ENCODE measurements around the gene UGGT1.

Gene UGGT1

GRCh38 chr2:128214251-128214650, 123.3 kb downstream of the UGGT1 start:
- H3K9ac ChIP-seq = no peak overlapping the region
- H3K4me3 ChIP-seq = no peak overlapping the region
- H3K27me3 ChIP-seq = no peaks in the 10 kb centered on the region
- H3K4me2 ChIP-seq = no peak overlapping the region
- no peak for TF ChIP-seq Cebpa-rat (IDR thresholded peaks at IDR 0.05)
- H3K4me1 ChIP-seq = peaks cover 37% of the 10 kb centered on the region
- H4K20me1 ChIP-seq = no peaks in the 10 kb centered on the region
- H3K36me3 ChIP-seq = no peaks in the 10 kb centered on the region
- no peak overlapping the region for H3K27ac ChIP-seq
- peaks cover 14% of the 10 kb centered on the region for H3K9me3 ChIP-seq

GRCh38 chr2:128214866-128215460, 124.0 kb downstream of the UGGT1 start:
- Histone ChIP-seq H3K27me3 (no peaks in the 10 kb centered on the region), H4K20me1 (no peaks in the 10 kb centered on the region), H3K4me2 (no peak overlapping the region), H3K4me3 (no peak overlapping the region), H3K9me3 (peaks cover 7% of the 10 kb centered on the region), H3K36me3 (no peaks in the 10 kb centered on the region), H3K9ac (no peak overlapping the region), H3K27ac (no peak overlapping the region), H3K4me1 (peaks cover 37% of the 10 kb centered on the region)
- TF ChIP-seq Cebpa-rat (IDR thresholded peaks at IDR 0.05) = no peak

DNA sequence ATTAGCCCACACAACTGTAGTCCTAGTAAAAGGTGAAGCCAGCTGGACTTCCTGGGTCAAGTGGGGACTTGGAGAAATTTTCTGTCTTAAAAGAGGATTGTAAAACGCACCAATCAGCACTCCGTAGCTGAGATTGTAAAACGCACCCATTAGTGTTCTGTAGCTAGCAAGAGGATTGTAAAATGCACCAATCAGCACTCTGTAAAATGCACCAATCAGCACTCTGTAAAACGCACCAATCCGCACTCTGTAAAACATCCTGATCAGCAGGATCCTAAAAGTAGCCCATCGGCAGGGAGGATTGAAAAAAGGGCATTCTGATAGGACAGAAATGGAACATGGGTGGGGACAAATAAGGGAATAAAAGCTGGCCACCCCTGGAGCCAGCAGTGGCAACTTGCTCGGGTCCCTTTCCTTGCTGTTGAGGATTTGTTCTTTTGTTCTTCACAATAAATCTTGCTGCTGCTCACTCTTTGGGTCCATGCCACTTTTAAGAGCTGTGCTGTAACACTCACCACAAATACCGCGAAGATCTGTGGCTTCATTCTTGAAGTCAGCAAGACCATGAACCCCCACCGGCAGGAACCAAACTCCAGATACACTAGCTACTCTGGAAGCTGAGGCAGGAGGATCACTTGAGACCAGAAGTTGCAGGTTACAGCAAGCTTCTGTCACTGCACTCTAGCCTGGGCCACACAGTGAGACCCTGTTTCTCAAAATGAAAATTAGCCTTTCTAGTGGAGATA, 125.1 kb downstream of the UGGT1 start:
- Histone ChIP-seq H3K4me2 (no peak overlapping the region), H3K36me3 (no peaks in the 10 kb centered on the region), H4K20me1 (no peaks in the 10 kb centered on the region), H3K4me1 (peaks cover 29% of the 10 kb centered on the region), H3K4me3 (no peak overlapping the region), H3K27me3 (no peaks in the 10 kb centered on the region), H3K9ac (no peak overlapping the region), H3K9me3 (no peaks in the 10 kb centered on the region), H3K27ac (no peak overlapping the region)
- TF ChIP-seq Cebpa-rat (IDR thresholded peaks at IDR 0.05) = no peak

DNA sequence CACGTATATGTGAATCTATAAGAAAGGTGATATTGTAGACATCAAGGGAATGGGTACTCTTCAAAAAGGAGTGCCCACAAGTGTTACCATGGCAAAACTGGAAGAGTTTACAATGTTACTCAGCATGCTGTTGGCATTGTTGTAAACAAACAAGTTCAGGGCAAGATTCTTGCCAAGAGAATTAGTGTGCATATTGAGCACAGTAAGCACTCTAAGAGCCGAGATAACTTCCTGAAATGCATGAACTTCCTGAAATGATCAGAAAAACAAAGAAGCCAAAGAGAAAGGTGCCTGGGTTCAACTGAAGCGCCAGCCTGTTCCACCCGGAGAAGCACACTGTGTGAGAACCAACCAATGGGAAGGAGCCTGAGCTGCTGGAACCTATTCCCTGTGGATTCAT, 126.7 kb downstream of the UGGT1 start:
- no peaks in the 10 kb centered on the region for H3K27me3 ChIP-seq
- no peak overlapping the region for H3K4me3 ChIP-seq
- H4K20me1 ChIP-seq = no peaks in the 10 kb centered on the region
- H3K4me2 ChIP-seq = peak overlapping the region; percentile 40
- no peak for TF ChIP-seq Cebpa-rat (IDR thresholded peaks at IDR 0.05)
- peaks cover 19% of the 10 kb centered on the region for H3K4me1 ChIP-seq
- no peaks in the 10 kb centered on the region for H3K9me3 ChIP-seq
- no peak overlapping the region for H3K9ac ChIP-seq
- no peaks in the 10 kb centered on the region for H3K36me3 ChIP-seq
- H3K27ac ChIP-seq = peak overlapping the region; percentile 3; the same call in 1 of the 2 replicates

GRCh38 chr2:128219891-128220290, 128.9 kb downstream of the UGGT1 start:
- Histone ChIP-seq H3K27ac (no peak overlapping the region), H3K36me3 (no peaks in the 10 kb centered on the region), H3K4me2 (no peak overlapping the region), H3K9me3 (no peaks in the 10 kb centered on the region), H3K27me3 (no peaks in the 10 kb centered on the region), H4K20me1 (no peaks in the 10 kb centered on the region), H3K9ac (no peak overlapping the region), H3K4me3 (no peak overlapping the region), H3K4me1 (peaks cover 17% of the 10 kb centered on the region)
- no peak for TF ChIP-seq Cebpa-rat (IDR thresholded peaks at IDR 0.05)

DNA sequence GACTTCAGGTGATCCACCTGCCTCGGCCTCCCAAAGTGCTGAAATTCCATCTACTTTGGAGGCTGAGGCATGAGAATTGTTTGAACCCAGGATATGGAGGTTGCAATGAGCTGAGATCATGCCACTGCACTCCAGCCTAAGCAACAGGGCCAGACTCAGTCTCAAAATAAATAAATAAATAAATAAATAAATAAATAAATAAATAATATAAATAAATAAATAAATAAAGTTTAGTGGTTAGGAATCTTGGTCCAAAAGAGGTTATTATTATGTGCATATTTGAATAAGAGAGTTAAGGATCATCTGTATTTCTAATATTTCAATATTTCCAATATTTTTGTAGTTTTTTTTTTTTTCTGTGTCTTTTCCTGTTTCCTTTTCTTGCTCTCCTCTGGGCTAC, 136.9 kb downstream of the UGGT1 start:
- Histone ChIP-seq H3K36me3 (no peaks in the 10 kb centered on the region), H4K20me1 (no peaks in the 10 kb centered on the region), H3K27me3 (peaks cover 10% of the 10 kb centered on the region), H3K4me1 (peaks cover 5% of the 10 kb centered on the region; the same call in 1 of the 2 replicates), H3K9ac (no peak overlapping the region), H3K9me3 (peaks cover 11% of the 10 kb centered on the region), H3K4me3 (no peak overlapping the region), H3K27ac (no peak overlapping the region), H3K4me2 (no peak overlapping the region)
- no peak for TF ChIP-seq Cebpa-rat (IDR thresholded peaks at IDR 0.05)

DNA sequence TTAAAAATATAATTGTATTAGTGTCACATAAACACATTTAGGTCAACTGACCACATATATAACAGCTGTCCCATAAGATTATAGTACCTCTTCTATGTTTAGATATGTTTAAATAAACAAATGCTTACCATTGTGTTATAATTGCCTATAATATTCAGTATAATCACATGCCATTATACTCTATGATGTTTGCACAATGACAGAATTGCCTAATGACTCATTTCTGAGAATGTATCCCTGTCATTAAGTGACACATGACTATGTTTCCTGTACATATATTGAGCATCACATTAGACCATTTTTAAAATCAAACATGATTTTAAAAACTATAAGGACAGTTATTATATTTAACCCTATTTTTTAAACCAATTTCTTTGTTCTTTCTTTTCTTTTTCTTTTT, 137.9 kb downstream of the UGGT1 start:
- no peak for TF ChIP-seq Cebpa-rat (IDR thresholded peaks at IDR 0.05)
- peaks cover 14% of the 10 kb centered on the region for H3K27me3 ChIP-seq
- no peak overlapping the region for H3K4me2 ChIP-seq
- no peaks in the 10 kb centered on the region for H3K36me3 ChIP-seq
- H3K4me1 ChIP-seq = peaks cover 9% of the 10 kb centered on the region
- peaks cover 11% of the 10 kb centered on the region for H3K9me3 ChIP-seq
- no peak overlapping the region for H3K27ac ChIP-seq
- H3K9ac ChIP-seq = no peak overlapping the region
- H3K4me3 ChIP-seq = no peak overlapping the region
- H4K20me1 ChIP-seq = no peaks in the 10 kb centered on the region

GRCh38 chr2:128232965-128233789, 142.2 kb downstream of the UGGT1 start:
- TF ChIP-seq Cebpa-rat (IDR thresholded peaks at IDR 0.05) = no peak

DNA sequence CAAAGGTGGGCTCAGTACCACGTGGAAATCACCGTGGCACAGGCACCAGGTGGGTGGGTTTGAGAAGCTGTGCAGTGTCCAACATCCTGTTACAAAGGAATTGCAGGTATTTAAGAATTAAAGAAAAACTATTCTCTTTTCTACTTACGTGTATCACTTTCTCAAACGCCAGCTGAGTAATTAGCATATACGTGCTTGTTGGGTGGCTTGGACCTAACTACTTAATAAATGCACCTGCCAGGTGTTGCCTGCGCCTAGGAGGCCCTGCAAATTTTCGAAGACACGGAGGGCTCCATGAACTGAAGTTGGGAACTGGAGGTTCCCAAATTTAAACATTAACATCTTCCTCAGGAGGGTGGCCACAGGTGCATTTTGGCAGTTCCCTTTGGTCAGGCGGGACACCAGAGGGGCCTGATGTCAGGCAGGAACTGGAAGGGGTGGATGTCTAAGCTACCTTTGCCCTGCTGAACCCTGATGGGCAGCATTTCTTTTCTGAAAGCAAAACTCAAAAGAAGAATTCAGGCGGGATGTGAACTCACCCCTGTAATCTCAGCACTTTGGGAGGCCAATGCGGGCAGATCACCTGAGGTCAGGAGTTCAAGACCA, 142.9 kb downstream of the UGGT1 start:
- no peak overlapping the region for H3K9ac ChIP-seq

More at GRCh38 chr2:128232965-128233789, 142.2 kb downstream of the UGGT1 start:
- Histone ChIP-seq H3K36me3 (no peaks in the 10 kb centered on the region), H3K9ac (peak overlapping the region; percentile 76), H3K9me3 (no peaks in the 10 kb centered on the region), H3K4me3 (peak overlapping the region; percentile 82), H3K27ac (peak overlapping the region; percentile 57), H4K20me1 (no peaks in the 10 kb centered on the region), H3K4me1 (peaks cover 13% of the 10 kb centered on the region), H3K4me2 (peak overlapping the region; percentile 98), H3K27me3 (peaks cover 14% of the 10 kb centered on the region)

More for the DNA sequence above, 142.9 kb downstream of the UGGT1 start:
- Histone ChIP-seq H4K20me1 (no peaks in the 10 kb centered on the region), H3K27ac (no peak overlapping the region), H3K4me2 (peak overlapping the region; percentile 98), H3K4me1 (peaks cover 13% of the 10 kb centered on the region), H3K27me3 (peaks cover 14% of the 10 kb centered on the region), H3K4me3 (peak overlapping the region; percentile 82), H3K9me3 (no peaks in the 10 kb centered on the region), H3K36me3 (no peaks in the 10 kb centered on the region)
- no peak for TF ChIP-seq Cebpa-rat (IDR thresholded peaks at IDR 0.05)

Data from BLaER1 (cell line).